HepG2 (cell line): ENCODE measurements around the gene RAC2. TPM values are rescaled to one million over a fixed set of nuclear protein-coding genes. Genes with fewer than 3 reads are reported as not detected.

Experiments used
- AGO2 ChIP-seq: fragments of 200-400 bp; formaldehyde crosslinking; optimal IDR thresholded peaks from 2 replicates; pipeline ENCODE3; 2017; ENCODE audit warnings: mild to moderate bottlenecking, low read depth, low read length, moderate library complexity
- FOXA1 ChIP-seq, 2 experiments: fragments of 450-650 bp in 1 of 2; sonication (generic) in 1 of 2; formaldehyde crosslinking in 1 of 2; IDR thresholded peaks; 2 replicates each; pipeline versions ENCODE4 v1.4.0 to v1.6.1; 2016 to 2020; ENCODE audit warnings: missing genetic modification reagents in 1 of 2
- HDAC2 ChIP-seq: sonication (generic); formaldehyde crosslinking; IDR thresholded peaks from 2 replicates; pipeline ENCODE4 v1.4.0; 2020; ENCODE audit warnings: missing genetic modification reagents
- MTF1 ChIP-seq: sonication (generic); formaldehyde crosslinking; IDR thresholded peaks from 2 replicates; pipeline ENCODE4 v1.5.0; 2020; ENCODE audit warnings: missing genetic modification reagents
- POLR2A ChIP-seq, 2 experiments: IDR thresholded peaks; 2 replicates each; pipeline ENCODE4 v1.6.1; 2011; ENCODE audit warnings: low read depth in 2 of 2, low read length in 2 of 2, mild to moderate bottlenecking in 1 of 2, moderate library complexity in 1 of 2; ENCODE audit not compliant: insufficient read depth in 1 of 2
- SIN3A ChIP-seq: IDR thresholded peaks from 2 replicates; pipeline ENCODE4 v1.6.1; 2011; ENCODE audit warnings: low read depth, mild to moderate bottlenecking, control low read depth, low read length, borderline replicate concordance
- ZIK1 ChIP-seq: sonication (generic); formaldehyde crosslinking; IDR thresholded peaks from 2 replicates; pipeline ENCODE4 v1.5.0; 2020; ENCODE audit warnings: mild to moderate bottlenecking, low read depth, missing genetic modification reagents, borderline replicate concordance
- ZMYM3 ChIP-seq: sonication (generic); formaldehyde crosslinking; IDR thresholded peaks from 2 replicates; pipeline ENCODE4 v1.5.1; 2020; ENCODE audit warnings: mild to moderate bottlenecking, missing genetic modification reagents
- ZNF737 ChIP-seq: sonication (generic); formaldehyde crosslinking; IDR thresholded peaks from 2 replicates; pipeline ENCODE4 v1.5.0; 2020; ENCODE audit warnings: missing genetic modification reagents, mild to moderate bottlenecking, borderline replicate concordance
- ZNF772 ChIP-seq: sonication (generic); formaldehyde crosslinking; IDR thresholded peaks from 2 replicates; pipeline ENCODE4 v1.5.0; 2020; ENCODE audit warnings: mild to moderate bottlenecking, missing genetic modification reagents
- ZNF883 ChIP-seq: sonication (generic); formaldehyde crosslinking; IDR thresholded peaks from 2 replicates; pipeline ENCODE4 v1.5.1; 2020; ENCODE audit warnings: mild to moderate bottlenecking, missing genetic modification reagents; ENCODE audit errors: not compliant biosample characterization
- polyA plus RNA-seq, 8 experiments: library from polyadenylated mRNA; depleted of rRNA in 3 of 8; stranded (reverse) in 7 of 8; unstranded in 1 of 8; fragments of >200 nt; fragmentation: Illumina TruSeq in 4 of 8; extraction: Trizol in 4 of 8; gene quantifications; 2 replicates each; pipeline versions ENCODE4 v1.2.1 to v1.2.3, GENCODE V29; 2011 to 2016; ENCODE audit warnings: low read depth in 4 of 8, missing spikeins in 1 of 8, mixed read lengths in 1 of 8; ENCODE audit not compliant: insufficient read depth in 1 of 8
- total RNA-seq, 5 experiments: library from RNA; depleted of rRNA; stranded (reverse); fragments of >200 nt; fragmentation: Illumina TruSeq; extraction: Trizol; gene quantifications; 2 replicates each; pipeline ENCODE4 v1.2.3, GENCODE V29; 2016; ENCODE audit warnings: low read depth in 1 of 5
- TF ChIP-seq, protein P1 (sequence below): sonication (generic); formaldehyde crosslinking; IDR thresholded peaks from one replicate; pipeline ENCODE4 v1.5.1; 2020; ENCODE audit warnings: mild to moderate bottlenecking, missing genetic modification reagents; ENCODE audit errors: not compliant biosample characterization
- TF ChIP-seq, protein P2 (sequence below): sonication (generic); formaldehyde crosslinking; IDR thresholded peaks from 2 replicates; pipeline ENCODE4 v1.9.0; 2021; ENCODE audit warnings: missing genetic modification reagents, mild to moderate bottlenecking, borderline replicate concordance
- TF ChIP-seq, protein P3 (sequence below): IDR thresholded peaks from 2 replicates; pipeline ENCODE4 v1.6.1; 2016; ENCODE audit warnings: missing compliant biosample characterization, missing genetic modification reagents, borderline replicate concordance

The RAC2 gene
- total and polyA plus RNA-seq, 2 of the 13 experiments (the other 11 are each of a cell fraction or from before 2014, with no cell fraction given) = 0.73 TPM; not detected in 1

DNA sequence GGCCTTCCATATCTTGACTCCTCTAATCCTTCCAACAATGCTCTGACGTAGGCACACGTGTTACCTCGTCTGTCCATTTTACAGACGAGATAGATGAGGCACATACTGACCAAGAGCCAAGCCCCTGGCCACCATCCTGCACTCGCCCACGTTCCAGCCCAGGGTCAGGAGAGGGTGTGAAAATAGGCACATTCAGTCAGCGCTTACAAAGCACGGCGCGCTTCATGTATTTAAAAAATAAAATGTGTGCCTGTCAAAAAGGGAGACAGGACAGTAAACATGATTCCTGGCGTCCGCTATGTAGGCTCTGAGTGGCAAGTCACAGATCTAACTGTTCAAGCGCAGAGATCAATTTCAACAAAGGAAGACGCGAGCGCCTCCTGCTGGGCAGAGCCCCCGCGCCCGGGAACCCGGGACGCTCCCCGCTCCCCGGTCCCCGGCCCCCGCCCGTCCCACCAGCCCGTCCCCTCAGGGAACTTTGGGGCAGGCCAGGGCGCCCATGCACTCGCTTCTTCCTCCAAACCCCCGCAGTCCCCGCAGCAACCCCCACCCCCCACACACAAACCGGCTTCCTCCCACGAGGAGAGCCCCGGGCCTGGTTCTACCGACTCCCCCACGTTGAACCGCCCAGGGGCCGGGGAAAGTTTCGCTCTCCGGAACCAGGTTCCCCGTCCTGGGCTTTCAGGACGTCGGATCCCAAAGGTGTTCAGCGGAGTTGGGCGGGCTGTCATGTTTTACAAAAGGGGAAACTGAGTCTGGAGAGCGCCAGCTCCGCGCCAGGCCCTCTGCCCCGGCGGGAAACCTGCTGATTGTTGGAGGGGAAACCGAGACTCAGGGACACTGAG lies 45.6 kb downstream of the RAC2 start (continued):
- TF ChIP-seq FOXA1 (IDR thresholded peaks at IDR 0.05) = no peak
- peak; percentile 75 for TF ChIP-seq FOXA1 (CRISPR knock-in tag; IDR thresholded peaks at IDR 0.05)
- peak; percentile 99 for TF ChIP-seq ZMYM3 (CRISPR knock-in tag)
- 0 out of 2 replicates have a peak, but pooled peaks have one; percentile 35 for TF ChIP-seq ZNF772 (CRISPR knock-in tag)
- TF ChIP-seq AGO2 = no peak
- TF ChIP-seq, protein P1, sequence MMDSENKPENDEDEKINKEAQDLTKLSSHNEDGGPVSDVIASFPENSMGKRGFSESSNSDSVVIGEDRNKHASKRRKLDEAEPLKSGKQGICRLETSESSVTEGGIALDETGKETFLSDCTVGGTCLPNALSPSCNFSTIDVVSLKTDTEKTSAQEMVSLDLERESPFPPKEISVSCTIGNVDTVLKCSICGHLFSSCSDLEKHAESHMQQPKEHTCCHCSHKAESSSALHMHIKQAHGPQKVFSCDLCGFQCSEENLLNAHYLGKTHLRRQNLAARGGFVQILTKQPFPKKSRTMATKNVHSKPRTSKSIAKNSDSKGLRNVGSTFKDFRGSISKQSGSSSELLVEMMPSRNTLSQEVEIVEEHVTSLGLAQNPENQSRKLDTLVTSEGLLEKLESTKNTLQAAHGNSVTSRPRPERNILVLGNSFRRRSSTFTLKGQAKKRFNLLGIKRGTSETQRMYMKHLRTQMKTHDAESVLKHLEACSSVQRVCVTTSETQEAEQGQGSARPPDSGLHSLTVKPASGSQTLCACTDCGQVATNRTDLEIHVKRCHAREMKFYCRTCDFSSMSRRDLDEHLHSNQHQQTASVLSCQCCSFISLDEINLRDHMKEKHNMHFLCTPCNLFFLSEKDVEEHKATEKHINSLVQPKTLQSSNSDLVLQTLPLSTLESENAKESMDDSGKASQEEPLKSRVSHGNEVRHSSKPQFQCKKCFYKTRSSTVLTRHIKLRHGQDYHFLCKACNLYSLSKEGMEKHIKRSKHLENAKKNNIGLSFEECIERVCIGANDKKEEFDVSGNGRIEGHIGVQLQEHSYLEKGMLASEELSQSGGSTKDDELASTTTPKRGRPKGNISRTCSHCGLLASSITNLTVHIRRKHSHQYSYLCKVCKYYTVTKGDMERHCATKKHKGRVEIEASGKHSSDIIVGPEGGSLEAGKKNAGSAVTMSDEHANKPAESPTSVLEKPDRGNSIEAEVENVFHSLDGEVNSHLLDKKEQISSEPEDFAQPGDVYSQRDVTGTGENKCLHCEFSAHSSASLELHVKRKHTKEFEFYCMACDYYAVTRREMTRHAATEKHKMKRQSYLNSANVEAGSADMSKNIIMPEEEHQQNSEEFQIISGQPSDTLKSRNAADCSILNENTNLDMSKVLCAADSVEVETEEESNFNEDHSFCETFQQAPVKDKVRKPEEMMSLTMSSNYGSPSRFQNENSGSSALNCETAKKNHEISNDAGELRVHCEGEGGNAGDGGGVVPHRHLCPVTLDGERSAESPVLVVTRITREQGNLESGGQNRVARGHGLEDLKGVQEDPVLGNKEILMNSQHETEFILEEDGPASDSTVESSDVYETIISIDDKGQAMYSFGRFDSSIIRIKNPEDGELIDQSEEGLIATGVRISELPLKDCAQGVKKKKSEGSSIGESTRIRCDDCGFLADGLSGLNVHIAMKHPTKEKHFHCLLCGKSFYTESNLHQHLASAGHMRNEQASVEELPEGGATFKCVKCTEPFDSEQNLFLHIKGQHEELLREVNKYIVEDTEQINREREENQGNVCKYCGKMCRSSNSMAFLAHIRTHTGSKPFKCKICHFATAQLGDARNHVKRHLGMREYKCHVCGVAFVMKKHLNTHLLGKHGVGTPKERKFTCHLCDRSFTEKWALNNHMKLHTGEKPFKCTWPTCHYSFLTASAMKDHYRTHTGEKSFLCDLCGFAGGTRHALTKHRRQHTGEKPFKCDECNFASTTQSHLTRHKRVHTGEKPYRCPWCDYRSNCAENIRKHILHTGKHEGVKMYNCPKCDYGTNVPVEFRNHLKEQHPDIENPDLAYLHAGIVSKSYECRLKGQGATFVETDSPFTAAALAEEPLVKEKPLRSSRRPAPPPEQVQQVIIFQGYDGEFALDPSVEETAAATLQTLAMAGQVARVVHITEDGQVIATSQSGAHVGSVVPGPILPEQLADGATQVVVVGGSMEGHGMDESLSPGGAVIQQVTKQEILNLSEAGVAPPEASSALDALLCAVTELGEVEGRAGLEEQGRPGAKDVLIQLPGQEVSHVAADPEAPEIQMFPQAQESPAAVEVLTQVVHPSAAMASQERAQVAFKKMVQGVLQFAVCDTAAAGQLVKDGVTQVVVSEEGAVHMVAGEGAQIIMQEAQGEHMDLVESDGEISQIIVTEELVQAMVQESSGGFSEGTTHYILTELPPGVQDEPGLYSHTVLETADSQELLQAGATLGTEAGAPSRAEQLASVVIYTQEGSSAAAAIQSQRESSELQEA (CRISPR knock-in tag) = no peak
- TF ChIP-seq SIN3A = peak; percentile 42; the same call in 1 of the 2 replicates
- TF ChIP-seq, protein P2, sequence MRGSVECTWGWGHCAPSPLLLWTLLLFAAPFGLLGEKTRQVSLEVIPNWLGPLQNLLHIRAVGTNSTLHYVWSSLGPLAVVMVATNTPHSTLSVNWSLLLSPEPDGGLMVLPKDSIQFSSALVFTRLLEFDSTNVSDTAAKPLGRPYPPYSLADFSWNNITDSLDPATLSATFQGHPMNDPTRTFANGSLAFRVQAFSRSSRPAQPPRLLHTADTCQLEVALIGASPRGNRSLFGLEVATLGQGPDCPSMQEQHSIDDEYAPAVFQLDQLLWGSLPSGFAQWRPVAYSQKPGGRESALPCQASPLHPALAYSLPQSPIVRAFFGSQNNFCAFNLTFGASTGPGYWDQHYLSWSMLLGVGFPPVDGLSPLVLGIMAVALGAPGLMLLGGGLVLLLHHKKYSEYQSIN (CRISPR knock-in tag) = no peak
- TF ChIP-seq POLR2A (IDR thresholded peaks at IDR 0.05; ENCODE audit: insufficient read depth in 1 of 2, low read depth in 2 of 2, low read length in 2 of 2) = peak in 1 of 2 experiments; percentile 30; a peak in 1 of 4 replicates
- TF ChIP-seq ZNF883 (CRISPR knock-in tag) = peak; percentile 33
- TF ChIP-seq HDAC2 (CRISPR knock-in tag) = peak; percentile 28; the same call in 1 of the 2 replicates
- TF ChIP-seq, protein P3, sequence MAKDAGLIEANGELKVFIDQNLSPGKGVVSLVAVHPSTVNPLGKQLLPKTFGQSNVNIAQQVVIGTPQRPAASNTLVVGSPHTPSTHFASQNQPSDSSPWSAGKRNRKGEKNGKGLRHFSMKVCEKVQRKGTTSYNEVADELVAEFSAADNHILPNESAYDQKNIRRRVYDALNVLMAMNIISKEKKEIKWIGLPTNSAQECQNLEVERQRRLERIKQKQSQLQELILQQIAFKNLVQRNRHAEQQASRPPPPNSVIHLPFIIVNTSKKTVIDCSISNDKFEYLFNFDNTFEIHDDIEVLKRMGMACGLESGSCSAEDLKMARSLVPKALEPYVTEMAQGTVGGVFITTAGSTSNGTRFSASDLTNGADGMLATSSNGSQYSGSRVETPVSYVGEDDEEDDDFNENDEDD = 0 out of 2 replicates have a peak, but pooled peaks have one; percentile 9
- no peak for TF ChIP-seq ZIK1 (CRISPR knock-in tag)
- no peak for TF ChIP-seq ZNF737 (CRISPR knock-in tag)
- no peak for TF ChIP-seq MTF1 (CRISPR knock-in tag)
